Natural killer cell (primary cell): Measurements from ENCODE around the gene SULT4A1. TPM values are rescaled to one million over a fixed set of nuclear protein-coding genes. Genes with fewer than 3 reads are reported as not detected.

Experiments used
- ATAC-seq, 3 donors: fragments of 150-1000 bp in 2 of 3; fragments of 200-7000 bp in 1 of 3; cut with Tn5 transposase; 1 replicate in 1 of 3; 2 replicates in 2 of 3; pipeline ENCODE4 v1.10.0; 2021; ENCODE audit warnings: mild to moderate bottlenecking in 2 of 3, moderate library complexity in 2 of 3
- DNase-seq, 2 donors: peaks; one replicate each; pipeline versions ENCODE4 v3.0.0 to v3.0.0-alpha.2; 2013 to 2021; ENCODE audit warnings: mixed read lengths in 1 of 2
- H3K27ac ChIP-seq: one replicate; pipeline ENCODE4 v1.5.1; 2013; ENCODE audit warnings: mild to moderate bottlenecking, low read length
- H3K27me3 ChIP-seq: one replicate; pipeline ENCODE4 v1.6.1; 2013; ENCODE audit warnings: low read length; ENCODE audit not compliant: control insufficient read depth, insufficient read depth
- H3K36me3 ChIP-seq: one replicate; pipeline ENCODE4 v1.6.1; 2013; ENCODE audit warnings: low read length; ENCODE audit not compliant: control insufficient read depth, insufficient read depth
- H3K4me1 ChIP-seq: one replicate; pipeline ENCODE4 v1.6.1; 2013; ENCODE audit warnings: low read length; ENCODE audit not compliant: control insufficient read depth, insufficient read depth
- H3K4me3 ChIP-seq: one replicate; pipeline ENCODE4 v1.5.1; 2013; ENCODE audit warnings: low read length
- H3K9me3 ChIP-seq: one replicate; pipeline ENCODE4 v1.6.1; 2013; ENCODE audit warnings: low read length; ENCODE audit not compliant: control insufficient read depth, insufficient read depth
- H3K27ac Mint-ChIP-seq, 2 donors: one replicate each; pipeline ENCODE4 v1.8.0; 2022; ENCODE audit warnings: mild to moderate bottlenecking in 2 of 2, mixed read lengths in 2 of 2, moderate library complexity in 1 of 2
- H3K27me3 Mint-ChIP-seq, 2 donors: one replicate each; pipeline ENCODE4 v1.8.0; 2022; ENCODE audit warnings: low read depth in 2 of 2, mixed read lengths in 2 of 2
- H3K36me3 Mint-ChIP-seq: one replicate; pipeline ENCODE4 v1.8.0; 2022; ENCODE audit warnings: mixed read lengths
- H3K4me1 Mint-ChIP-seq, 2 donors: one replicate each; pipeline ENCODE4 v1.8.0; 2022; ENCODE audit warnings: mixed read lengths in 2 of 2
- H3K4me3 Mint-ChIP-seq: one replicate; pipeline ENCODE4 v1.8.0; 2022; ENCODE audit warnings: mild to moderate bottlenecking, moderate library complexity, mixed read lengths
- H3K9me3 Mint-ChIP-seq, 2 donors: one replicate each; pipeline ENCODE4 v1.8.0; 2022; ENCODE audit warnings: mixed read lengths in 2 of 2
- WGBS: methylation state at CpG from one replicate; pipeline ENCODE4 v1.1.7; 2013; ENCODE audit warnings: missing lambda C conversion rate; ENCODE audit not compliant: insufficient coverage; 5-methylcytosine and 5-hydroxymethylcytosine counted together
- intact Hi-C: fragments of 100-400 bp; cut with micrococcal nuclease; formaldehyde crosslinking; loops from one replicate; pipeline ENCODE4 v1.14.2; 2022
- total RNA-seq, 4 donors: library from RNA; stranded (reverse); fragments of 120-200 nt in 1 of 4; gene quantifications; one replicate each; pipeline versions ENCODE4 v1.2.3 to v1.2.4, GENCODE V29; 2013 to 2022
- TF ChIP-seq, protein P1 (sequence below): fragments of 200-600 bp; IDR thresholded peaks from one replicate; pipeline ENCODE4 v1.8.0; 2022; ENCODE audit warnings: antibody characterized with exemption

SULT4A1 gene
- total RNA-seq, 3 donors from 2014 or later (not counting 1 experiment from before 2014, with no cell fraction given) = not detected

DNA sequence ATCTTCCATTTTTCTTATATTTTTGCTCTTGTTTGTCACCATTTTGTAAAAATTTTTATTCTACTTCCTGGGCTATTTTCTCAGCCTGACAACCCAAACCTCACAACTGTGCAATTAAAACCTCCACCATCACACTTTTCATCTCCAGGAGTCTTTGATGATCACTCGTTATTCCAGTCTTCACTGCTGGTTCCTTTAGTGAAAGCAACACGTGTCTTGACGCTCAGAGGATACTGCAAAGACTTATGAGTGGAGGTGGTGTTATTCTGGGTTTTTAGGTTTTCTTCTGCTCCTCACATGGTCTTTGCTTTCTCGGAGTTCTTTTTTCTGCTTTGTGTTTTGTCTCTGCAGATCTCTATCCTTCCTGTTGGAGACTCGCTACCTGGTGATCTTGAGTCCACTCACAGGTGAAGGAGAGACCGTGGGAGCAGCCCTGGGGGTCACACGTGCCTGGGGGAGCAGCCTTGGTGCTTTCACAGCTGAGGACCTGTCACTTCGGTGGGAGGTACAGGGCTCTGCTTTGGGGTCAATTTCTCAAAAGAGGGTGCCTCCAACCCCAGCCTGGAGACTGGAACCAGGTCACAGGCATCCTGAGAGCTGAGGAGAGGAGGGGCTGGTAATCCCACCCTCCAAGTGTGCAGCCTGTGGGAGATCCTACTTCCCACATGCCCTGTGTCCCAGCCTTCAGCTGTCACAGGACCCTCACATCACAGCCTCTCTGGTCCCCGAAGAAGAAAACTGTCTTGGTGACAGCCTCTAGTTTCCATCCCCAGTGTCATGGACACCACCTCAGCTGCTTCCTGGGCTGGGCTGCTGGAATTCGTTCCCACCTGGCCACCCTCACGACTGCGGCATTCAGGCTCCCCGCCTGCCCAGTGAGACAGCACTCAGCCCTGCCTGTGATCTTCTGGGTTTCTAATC, 11.0 kb downstream of the SULT4A1 start:
- no peaks in the 10 kb centered on the region for H3K36me3 Mint-ChIP-seq
- no peaks in the 10 kb centered on the region for H3K27me3 ChIP-seq
- H3K27me3 Mint-ChIP-seq = peaks cover 3 to 11% of the 10 kb centered on the region in 2 donors

DNA sequence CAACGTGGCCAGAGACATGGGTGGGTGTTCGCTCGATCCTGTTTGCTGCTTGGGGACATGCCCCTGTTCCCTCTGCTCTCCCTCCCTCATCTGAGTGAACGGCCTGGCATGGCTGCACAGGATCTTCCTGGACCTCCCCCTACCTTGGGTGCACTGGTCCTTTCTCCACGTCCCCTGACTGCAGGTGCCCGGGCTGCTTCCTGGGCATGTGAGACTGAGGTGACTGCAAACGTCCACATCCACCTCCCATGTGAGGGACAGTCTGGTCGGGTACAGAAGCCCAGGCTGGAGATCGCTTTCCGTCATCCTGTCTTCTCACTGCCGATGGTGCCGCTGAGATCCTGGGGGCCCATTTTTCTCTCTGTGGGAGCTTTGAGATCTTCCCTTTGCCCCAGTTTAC, 11.8 kb downstream of the SULT4A1 start:
- H3K27me3 ChIP-seq = no peaks in the 10 kb centered on the region
- DNase-seq (no peak), ATAC-seq (no peak)
- H3K4me3 ChIP-seq = no peak overlapping the region
- H3K36me3 ChIP-seq = no peaks in the 10 kb centered on the region
- WGBS = 81% methylated on average over 12 of the region's 12 CpGs
- intact Hi-C loops = no loop called here
- H3K4me1 ChIP-seq = no peaks in the 10 kb centered on the region
- Mint-ChIP-seq H3K36me3 (no peaks in the 10 kb centered on the region), H3K27ac (no peak overlapping the region), H3K4me3 (no peak overlapping the region), H3K4me1 (no peaks in the 10 kb centered on the region), H3K9me3 (no peaks in the 10 kb centered on the region), H3K27me3 (peaks cover 3 to 11% of the 10 kb centered on the region in 2 donors)
- H3K27ac ChIP-seq = no peak overlapping the region
- TF ChIP-seq, protein P1, sequence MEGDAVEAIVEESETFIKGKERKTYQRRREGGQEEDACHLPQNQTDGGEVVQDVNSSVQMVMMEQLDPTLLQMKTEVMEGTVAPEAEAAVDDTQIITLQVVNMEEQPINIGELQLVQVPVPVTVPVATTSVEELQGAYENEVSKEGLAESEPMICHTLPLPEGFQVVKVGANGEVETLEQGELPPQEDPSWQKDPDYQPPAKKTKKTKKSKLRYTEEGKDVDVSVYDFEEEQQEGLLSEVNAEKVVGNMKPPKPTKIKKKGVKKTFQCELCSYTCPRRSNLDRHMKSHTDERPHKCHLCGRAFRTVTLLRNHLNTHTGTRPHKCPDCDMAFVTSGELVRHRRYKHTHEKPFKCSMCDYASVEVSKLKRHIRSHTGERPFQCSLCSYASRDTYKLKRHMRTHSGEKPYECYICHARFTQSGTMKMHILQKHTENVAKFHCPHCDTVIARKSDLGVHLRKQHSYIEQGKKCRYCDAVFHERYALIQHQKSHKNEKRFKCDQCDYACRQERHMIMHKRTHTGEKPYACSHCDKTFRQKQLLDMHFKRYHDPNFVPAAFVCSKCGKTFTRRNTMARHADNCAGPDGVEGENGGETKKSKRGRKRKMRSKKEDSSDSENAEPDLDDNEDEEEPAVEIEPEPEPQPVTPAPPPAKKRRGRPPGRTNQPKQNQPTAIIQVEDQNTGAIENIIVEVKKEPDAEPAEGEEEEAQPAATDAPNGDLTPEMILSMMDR = no peak
- no peaks in the 10 kb centered on the region for H3K9me3 ChIP-seq

More for the DNA sequence above, 11.0 kb downstream of the SULT4A1 start:
- intact Hi-C loops = no loop called here
- ATAC-seq (no peak), DNase-seq (no peak)
- Histone ChIP-seq H3K27ac (no peak overlapping the region), H3K9me3 (no peaks in the 10 kb centered on the region), H3K36me3 (no peaks in the 10 kb centered on the region), H3K4me1 (no peaks in the 10 kb centered on the region), H3K4me3 (no peak overlapping the region)
- H3K9me3 Mint-ChIP-seq = no peaks in the 10 kb centered on the region
- H3K4me1 Mint-ChIP-seq = no peaks in the 10 kb centered on the region
- no peak overlapping the region for H3K4me3 Mint-ChIP-seq
- WGBS = 75% methylated on average over 13 of the region's 13 CpGs
- no peak overlapping the region for H3K27ac Mint-ChIP-seq
- TF ChIP-seq, protein P1 = no peak

DNA sequence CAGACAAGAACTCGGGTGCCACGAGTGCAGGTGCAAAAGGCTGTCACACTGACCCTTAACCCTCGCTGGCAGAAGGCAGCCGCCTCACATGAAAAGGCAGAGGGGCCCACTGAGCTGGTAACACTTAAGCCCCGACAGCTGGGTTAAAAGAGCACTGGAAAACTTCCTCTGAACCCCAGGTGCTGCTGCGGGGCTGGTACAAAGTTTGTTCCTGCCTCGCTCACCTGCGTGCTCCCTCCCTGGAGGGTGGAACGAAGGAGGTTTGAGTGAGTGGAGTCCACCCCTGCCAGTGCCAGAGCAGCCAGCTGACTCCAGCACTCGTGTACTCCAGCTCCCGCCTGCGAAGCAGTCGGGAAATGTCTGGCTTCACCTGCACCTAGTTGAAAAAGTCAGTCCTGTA, 12.6 kb downstream of the SULT4A1 start:
- Histone ChIP-seq H3K4me3 (no peak overlapping the region), H3K4me1 (no peaks in the 10 kb centered on the region), H3K27me3 (no peaks in the 10 kb centered on the region), H3K36me3 (no peaks in the 10 kb centered on the region), H3K9me3 (no peaks in the 10 kb centered on the region), H3K27ac (no peak overlapping the region)
- H3K27me3 Mint-ChIP-seq = peaks cover 3 to 11% of the 10 kb centered on the region in 2 donors
- no peak overlapping the region for H3K4me3 Mint-ChIP-seq
- no peaks in the 10 kb centered on the region for H3K36me3 Mint-ChIP-seq
- no peaks in the 10 kb centered on the region for H3K9me3 Mint-ChIP-seq
- 81% methylated on average over 13 of the region's 13 CpGs for WGBS
- no peaks in the 10 kb centered on the region for H3K4me1 Mint-ChIP-seq
- TF ChIP-seq, protein P1 = no peak
- H3K27ac Mint-ChIP-seq = no peak overlapping the region
- no peak for DNase-seq
- intact Hi-C loops = no loop called here
- no peak for ATAC-seq
